HG03108 (cell line): Measurements from ENCODE around the gene CALML6.
"Not testable (repeated sequence)": the region's sequence is repeated elsewhere in the genome, so short reads cannot be mapped to it uniquely, and the experiment has no call there.

Source experiments
- ATAC-seq: cut with Tn5 transposase; IDR thresholded peaks from one replicate; pipeline ENCODE4 v1.9.1; 2021; ENCODE audit warnings: moderate library complexity; ENCODE audit not compliant: unreplicated experiment

The CALML6 gene

DNA sequence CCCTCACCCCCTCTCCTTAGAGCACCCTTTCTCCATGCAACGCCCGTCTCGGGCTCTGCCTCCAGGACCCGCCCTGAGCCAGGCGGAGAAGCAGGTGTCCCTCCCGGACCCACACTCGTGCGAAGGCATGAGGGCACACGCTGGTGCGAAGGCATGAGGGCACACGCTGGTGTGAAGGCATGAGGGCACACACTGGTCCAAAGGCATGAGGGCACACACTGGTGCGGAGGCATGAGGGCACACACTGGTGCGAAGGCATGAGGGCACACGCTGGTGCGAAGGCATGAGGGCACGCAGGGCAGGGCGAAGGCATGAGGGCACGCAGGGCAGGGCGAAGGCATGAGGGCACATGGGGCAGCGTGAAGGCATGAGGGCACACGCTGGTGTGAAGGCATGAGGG, 9.8 kb downstream of the CALML6 start:
- no peak for ATAC-seq

DNA sequence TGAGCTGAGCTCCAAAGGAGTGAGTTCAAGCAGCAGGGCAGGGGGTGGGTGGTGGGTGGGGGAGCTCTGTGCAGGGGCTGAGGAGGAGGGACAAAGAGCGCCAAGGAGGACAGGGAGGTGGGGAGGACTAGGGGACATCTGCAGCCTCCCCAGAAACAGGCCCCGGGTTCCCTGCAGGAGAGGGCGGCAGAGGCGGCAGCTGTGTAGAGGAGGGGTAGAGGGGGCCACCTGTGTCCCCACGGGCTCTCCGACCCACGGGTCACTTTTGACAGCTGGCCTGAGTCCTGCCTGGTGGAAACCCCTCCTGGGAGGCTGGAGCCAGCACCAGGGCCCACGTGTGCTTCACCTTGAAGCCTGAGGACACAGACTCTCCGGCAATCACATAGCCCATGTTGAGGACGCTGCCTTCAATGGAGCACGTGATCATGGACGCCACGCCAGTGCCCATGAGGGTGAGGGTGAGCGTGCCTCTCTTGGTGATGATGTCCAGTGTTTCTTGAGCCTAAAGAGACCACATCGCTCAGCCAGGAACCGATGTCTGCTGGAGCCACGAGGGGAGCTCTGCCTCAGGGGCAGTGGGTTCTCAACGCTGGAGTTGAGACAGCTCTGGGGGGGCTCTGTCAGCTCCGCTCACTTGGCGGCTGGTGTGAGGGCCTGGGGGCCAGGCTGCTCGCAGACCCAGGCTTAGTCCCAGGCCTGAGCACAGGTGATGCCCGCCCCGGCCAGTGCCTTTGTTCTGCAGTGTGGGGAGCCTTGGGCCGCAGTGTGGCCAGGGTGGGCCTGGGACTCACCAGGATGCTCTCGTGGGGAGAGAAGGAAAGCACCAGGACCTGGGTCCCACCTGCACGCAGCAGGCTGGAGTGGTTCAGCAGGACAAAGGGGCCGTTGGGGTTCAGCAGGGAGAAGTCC, 10.6 kb downstream of the CALML6 start:
- ATAC-seq, result no peak

DNA sequence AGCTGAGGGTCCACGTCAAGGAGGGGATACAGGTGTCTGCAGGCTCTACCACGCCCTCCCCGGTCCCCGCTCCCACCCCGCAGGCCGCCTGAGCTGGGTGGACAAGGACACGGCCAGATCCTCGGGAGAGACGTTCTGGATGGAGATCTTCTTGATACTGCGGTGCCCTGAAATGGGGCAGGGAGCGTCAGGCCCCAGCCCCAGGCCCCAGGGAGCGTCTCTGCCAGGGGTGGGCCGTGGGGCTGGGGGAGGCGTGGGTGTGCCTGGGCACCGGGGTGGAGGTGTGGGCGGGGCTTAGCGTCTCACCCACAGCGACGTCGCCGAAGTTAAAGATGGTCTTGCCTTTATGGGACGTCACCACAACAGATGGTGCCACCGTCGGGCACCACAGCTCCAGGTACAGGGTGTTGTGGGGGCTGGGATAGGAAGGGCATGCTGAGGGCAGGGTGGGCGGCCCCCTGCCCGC, 11.3 kb downstream of the CALML6 start:
- no peak for ATAC-seq

DNA sequence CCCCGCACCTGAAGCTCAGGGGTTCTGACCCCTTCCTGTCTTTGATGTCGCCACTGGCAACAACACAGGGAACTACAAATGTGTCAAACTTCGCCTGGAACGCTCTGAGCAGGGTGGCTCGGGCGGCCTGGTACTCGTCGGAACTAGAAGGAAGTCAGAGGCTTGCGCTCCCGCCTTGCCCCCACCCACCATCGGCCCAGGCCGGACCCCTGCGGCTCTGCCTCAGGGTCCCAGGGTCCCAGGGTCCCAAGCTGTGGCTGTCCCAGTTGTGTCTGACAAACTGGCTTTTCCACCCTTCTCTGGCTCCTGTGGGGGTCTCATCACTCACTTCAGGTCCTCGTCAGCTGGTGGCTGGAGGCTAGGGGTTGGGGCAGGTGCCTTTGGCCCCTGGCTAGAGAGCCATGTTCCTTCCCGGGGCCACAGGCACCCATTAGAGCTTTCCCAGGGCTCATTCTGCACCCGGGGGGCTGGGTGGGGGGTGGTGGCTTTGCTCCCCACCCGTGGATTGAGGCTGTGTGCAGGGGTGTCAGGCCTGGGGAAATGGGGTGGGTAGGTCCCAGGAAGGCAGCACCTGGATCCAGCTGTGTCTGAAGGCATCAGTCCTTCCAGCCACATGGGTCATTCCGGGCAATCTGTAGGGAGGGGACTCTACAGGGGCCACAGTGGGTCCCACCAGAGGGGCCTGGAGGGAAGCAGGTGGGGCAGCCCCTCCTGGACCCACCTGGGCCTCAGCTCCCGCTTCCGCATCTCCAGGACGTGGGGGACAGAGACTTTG, 12.0 kb downstream of the CALML6 start:
- ATAC-seq, result no peak

DNA sequence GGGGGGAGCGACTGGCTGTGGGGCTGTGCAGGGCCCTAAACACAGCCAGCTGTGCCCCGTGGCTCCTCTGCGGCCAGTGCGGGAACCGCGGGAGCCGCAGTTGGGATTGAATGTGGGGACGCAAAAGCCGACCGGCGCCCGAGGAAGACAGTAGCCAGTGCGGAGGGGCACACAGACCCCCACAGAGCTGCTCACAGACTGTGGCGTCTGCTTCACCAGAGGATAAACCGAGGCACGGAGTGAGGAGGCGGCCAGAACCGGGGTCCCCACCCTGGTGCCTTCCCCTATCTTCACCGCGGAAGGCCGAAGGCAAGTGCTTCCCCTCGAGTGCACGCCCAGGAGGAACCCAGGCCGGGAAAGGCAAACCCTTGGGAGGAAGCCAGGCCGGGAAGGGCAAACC, 12.7 kb downstream of the CALML6 start:
- ATAC-seq, result no peak

DNA sequence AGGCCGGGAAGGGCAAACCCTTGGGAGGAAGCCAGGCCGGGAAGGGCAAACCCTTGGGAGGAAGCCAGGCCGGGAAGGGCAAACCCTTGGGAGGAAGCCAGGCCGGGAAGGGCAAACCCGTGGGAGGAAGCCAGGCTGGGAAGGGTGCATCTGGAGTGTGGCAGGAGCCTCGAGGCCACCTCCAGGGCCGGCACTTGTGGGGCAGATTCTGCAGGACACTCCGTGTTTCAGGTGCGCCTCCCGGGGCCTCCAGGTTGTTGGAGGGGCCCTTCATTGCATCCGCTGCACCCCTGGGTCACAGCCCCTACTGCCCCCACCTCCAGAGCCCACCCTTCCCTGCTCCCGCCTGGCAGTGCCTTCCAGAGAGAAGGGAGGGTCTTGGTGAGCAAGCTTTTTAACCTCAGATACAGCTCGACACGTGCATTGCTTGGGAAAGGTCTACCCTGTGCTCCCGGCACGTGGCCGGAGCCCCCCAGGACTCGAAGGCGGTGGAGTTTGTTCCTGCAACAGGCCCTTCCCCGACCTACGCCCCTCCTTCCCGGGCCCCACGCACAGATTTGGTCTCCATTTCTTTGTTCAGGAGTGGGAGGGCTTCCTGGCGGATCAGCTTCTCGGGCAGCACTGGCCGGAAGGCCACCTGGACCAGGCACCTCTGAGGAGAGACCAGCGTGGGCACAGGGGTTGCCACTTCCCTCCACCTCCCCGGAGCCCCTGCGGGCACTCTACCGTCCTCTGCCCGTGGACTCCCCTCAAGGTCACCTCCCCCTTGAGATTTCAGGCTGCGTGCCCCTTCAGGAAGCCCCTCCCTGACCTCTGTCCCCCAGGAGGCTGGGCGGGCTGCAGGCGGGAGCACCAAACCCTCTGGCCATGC, 13.4 kb downstream of the CALML6 start:
- no peak for ATAC-seq

DNA sequence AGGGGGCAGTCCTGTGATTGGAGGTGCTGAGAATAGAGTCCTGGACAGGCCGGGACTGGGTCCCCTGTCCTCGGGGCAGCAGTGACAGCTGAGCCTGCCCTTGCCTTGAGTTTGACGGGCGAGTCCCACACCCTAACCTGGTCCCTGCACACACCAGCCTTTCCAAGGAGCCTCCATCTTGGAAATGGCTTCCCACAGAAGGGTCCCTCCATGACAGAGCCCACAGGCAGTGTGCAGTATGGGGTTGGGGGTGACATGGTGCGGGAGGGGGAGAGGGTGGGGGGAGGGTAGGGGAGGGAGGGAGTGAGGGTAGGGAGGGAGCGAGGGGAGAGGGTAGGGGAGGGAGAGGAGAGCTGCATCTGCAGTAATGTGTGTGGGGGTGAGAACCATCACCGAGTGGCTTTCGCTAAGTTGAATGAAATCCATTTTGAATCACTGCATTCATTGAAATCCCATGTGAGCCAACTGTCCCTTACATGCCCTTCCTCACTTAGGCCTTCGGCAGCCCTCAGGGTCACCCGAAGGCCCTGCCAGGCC, 14.1 kb downstream of the CALML6 start:
- ATAC-seq, result no peak

DNA sequence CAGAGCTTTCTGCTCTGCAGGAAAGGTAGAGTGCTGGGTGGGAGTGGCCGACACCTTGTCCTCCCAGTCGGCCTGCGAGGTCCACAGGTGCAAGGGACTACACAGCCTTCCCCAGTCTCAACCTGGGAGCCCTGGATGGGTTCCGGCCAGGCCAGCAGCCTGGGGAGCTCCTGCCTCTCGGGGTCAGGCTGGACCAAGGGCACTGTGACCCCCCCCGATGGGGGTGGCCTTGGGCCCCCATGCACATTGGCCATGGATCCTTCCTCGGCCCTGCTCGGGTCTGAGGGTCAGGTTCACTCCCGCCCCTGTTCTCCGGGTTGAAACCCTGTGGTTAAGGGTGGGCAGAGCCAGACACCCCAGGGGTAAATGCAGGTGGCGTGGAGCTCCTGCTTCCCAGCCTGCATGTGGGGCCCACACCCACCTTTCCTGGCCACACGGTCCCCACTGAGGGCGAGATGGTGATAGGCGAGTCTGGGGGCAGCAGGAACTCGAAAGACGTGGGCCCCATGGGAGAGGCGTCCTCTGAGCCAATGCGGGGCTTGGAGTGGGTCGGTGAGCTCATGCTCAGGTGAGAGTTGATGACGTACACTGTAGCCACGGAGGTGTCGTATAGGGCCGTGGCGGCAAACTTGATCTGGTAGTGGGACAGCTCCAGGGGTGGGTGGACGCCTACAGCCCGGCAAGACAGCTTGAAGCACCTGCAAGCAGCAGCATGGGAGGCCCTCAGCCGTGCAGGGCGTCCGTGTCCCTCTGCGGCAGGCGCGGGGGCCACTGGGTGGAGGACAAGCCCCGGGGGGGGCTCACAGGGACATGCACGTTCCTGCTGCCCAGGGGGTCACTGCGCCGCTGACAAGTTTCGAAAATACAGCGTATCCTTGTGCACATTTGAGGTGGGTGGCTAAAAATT, 14.8 kb downstream of the CALML6 start:
- ATAC-seq, result no peak

DNA sequence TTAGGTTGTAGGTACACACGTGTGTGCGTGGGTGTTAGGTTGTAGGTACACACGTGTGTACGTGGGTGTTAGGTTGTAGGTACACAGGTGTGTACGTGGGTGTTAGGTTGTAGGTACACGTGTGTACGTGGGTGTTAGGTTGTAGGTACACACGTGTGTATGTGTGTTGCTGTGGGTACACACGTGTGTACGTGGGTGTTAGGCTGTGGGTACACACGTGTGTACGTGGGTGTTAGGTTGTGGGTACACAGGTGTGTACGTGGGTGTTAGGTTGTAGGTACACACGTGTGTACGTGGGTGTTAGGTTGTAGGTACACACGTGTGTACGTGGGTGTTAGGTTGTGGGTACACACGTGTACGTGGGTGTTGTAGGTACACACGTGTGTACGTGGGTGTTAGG, 19.8 kb downstream of the CALML6 start:
- not testable (repeated sequence) for ATAC-seq

DNA sequence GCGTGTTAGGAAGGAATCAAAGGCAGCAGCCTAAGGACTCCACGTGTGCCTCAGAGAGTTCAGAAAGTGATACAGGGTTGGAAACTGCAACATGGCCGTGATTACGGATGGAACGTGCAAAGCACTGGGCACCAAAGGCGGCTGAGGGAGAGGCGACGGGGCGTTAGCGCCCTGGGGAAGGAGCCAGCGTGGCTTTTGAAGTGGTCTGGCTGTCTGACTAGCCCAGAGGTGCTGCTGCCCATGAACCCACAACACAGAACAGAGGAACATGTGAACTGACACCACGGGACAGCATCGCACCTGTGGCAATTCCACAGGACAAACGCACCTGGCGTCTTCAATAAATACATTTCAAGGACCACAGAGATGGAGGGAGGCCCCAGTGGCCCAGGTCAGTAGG, 22.0 kb downstream of the CALML6 start:
- ATAC-seq, result no peak

DNA sequence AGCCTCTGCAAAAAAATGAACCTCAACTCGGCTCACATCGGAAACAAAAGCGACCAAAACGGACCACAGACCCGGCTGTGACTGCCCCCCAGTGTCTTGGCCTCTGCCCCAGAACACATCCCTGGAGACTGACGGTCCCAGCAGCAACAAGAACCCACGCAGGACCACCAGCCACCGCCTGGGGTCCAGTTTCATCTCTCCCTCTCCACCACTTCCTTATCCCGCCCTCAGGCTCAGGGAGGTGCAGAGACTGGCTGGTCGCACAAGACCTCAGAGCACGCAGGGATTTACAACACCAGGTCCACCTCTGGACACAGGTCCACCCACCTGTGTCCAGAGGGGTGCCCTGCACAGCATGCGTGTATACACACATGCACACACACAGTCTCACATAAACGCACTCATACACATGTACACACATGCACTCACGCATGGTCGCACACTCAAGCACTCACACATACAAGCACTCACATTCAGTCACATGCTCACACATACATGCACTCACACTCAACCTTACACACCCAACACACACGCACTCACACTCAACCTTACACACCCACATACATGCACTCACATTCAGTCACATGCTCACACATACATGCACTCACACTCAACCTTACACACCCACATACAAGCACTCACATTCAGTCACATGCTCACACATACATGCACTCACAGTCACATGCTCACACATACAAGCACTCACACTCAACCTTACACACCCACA, 22.7 kb downstream of the CALML6 start:
- ATAC-seq, result no peak

DNA sequence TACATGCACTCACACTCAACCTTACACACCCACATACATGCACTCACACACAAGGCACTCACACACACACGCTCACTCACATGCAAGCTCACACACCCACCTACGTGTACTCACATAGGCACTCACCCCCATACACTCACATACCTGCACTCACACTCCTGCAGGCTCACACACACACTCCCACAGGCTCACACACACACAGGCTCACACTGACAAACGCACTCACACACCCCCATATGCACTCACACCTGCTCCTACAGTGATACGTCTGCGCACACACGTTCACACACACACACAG, 23.2 kb downstream of the CALML6 start:
- no peak for ATAC-seq

DNA sequence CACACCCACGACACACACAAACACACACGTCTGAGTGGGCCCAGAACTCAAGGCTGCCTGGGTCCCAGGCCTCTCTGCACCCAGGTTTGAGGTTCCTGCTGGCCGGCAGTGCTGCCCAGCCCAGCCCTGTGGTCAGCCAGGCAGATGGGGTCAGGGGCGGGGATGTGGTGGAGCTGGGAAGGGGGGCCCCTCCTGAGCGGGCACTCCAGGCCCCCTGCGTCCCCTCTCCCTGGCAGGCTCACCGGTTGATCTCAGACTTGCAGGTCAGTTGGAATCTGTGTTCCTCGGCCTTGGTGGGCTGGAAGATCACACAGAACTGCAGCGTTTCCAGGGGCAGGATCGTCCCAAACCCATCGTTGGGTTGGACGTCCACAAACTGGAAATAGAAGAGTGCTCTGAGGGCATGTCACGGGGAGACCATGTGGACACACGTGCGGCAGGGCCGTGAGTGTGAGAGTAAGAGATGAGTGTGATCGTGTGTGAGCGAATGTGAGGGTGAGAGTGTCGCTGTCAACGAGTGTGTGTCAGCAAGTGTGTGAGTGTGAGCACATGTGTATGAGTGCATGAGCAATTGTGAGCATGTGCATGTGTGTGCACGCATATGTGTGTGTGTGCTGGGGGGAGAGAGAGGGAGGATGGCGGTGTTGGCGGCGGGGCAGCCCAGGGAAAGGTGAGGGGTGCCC, 23.7 kb downstream of the CALML6 start:
- ATAC-seq, result no peak

DNA sequence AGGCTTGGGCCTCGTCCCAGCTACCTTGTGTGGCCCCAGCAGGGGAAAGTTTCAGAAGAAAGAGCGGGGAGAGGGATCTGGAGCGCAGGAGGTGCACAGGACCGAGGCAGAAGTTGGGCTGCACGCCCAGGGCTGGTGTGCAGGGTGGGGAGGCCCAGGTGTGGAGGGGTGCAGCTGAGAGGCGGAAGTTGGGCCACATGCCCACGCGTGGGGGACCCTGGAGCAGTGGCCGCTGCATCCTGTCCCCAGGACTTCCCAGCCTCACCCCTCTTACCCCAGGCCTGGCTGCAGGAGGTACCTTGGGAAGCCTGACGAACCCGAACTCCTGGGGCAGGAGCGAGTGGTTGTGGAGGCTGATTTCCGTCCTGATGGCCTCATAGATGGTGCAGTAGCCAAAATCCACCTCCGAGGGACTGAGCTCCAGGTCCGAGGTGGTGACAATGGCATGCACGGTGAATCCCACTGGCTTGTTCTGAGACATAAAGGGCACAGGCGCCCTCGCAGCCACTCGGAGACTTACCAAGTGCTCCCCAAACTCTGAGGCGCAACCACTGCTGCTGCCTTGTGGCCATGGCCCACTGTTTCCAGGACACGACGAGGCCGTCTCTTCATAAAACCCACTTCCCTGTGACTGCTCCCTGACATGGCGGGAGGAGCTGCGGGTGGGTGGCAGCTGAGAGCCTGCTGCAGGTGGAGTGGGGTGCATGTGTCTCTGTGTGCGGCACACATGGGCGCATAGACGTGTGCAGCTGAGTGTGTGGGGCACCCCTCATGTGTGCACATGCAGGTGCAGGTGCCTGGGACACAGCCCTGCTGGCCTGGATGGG, 24.4 kb downstream of the CALML6 start:
- ATAC-seq, result no peak

DNA sequence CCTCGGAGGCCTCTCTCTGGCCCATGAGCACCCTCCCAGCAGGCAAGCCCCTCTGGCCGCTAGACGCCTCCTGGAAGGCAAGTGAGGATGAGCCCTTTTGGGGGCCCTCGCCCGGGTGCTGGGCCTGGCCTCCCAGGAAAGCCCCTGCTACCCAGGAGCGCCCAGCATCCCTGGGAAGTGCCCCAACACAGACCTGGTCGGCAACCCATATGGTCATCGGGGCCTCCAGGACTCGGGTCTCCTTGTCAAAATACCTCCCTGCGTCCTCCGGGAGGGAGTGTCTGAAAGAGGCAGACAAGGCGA, 25.0 kb downstream of the CALML6 start:
- no peak for ATAC-seq

DNA sequence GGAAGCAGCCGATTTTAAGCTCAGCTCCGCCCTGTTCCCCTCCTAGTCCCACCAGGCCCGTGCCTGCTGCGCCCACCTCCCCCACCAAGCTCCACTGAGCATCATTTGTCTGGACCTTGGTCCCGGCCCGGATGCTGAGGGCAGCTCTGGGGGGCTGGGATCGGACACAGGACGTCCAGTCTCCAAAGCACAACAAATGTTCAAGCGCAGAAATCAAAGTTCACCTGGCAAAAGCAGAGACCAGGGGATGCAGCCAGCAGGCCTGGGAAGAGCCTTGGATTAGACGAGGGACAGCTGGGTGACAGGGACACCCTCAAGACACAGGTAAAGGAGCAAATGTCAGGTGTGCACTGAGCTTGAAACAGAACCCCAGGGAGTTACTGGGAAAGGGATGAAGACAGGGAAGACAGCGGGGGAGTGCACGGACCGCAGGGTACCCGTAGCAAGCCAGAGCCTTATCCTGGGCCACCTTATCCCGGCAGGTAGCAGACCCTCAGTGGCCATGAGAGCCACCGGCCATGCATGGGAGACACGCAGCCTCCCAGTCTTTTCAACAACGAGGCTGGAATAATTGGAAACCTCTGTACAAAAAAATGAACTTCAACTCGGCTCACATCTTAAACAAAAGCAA, 26.3 kb downstream of the CALML6 start:
- ATAC-seq, result no peak

DNA sequence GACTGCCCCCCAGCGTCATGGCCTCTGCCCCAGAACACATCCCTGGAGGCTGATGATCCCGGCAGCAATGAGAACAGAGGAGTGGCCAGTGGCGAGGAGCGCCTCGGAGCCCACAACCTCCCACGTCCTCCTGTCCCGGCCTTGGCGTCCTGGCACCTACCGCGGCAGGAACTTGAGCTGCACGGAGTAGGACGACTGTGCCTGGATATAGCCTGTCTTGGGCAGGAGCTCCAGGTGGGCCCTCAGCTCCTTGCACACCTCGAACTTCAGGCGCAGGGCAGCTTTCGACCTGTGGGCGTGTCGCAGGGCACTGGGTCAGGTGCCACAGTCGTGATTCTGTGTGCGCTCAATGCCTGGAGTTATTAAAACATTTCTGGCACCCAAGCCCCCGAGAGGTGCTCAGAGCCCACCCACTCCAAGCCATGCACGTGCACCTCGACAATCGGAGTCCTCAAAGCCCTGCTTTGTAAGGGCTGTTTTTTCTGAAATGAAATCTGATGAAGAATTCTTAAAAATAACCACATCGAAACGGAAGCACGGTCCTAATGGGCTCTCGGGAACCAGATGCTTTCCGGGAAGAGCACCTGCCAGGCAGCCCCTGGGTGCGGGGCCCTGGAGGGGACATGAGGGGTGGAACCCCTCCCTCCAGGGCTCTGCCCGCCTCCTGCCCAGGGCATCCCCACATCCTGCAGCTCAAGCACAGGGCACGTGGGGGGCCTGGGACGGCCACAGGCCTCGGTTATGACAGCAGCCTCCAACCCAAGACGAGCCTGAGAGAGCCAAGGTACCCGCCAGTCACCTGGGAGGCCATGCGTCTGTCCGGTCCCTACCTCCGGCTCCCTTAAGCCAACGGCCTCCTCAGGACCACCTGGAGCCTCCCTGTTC, 27.1 kb downstream of the CALML6 start:
- no peak for ATAC-seq
